Duodenal mucosa (tissue), 2 donors: ENCODE measurements around the gene ROCK2.
"Not testable (repeated sequence)": the region's sequence is repeated elsewhere in the genome, so short reads cannot be mapped to it uniquely, and the experiment has no call there.

Experiments
- H3K27ac ChIP-seq: one replicate; pipeline ENCODE4 v1.7.0; 2013; ENCODE audit warnings: low read depth, low read length
- H3K27me3 ChIP-seq, 2 donors: one replicate each; pipeline ENCODE4 v1.7.0; 2013; ENCODE audit warnings: low read length in 2 of 2, control low read depth in 1 of 2; ENCODE audit not compliant: insufficient read depth in 2 of 2, control insufficient read depth in 1 of 2
- H3K36me3 ChIP-seq, 2 donors: one replicate each; pipeline ENCODE4 v1.7.0; 2013; ENCODE audit warnings: low read length in 2 of 2, control low read depth in 1 of 2; ENCODE audit not compliant: insufficient read depth in 2 of 2, control insufficient read depth in 1 of 2
- H3K4me1 ChIP-seq, 2 donors: one replicate each; pipeline ENCODE4 v1.7.0; 2013; ENCODE audit warnings: low read length in 2 of 2, control low read depth in 1 of 2; ENCODE audit not compliant: insufficient read depth in 2 of 2, control insufficient read depth in 1 of 2
- H3K4me3 ChIP-seq, 2 donors: one replicate each; pipeline ENCODE4 v1.7.0; 2013; ENCODE audit warnings: low read length in 2 of 2, low read depth in 1 of 2
- H3K9ac ChIP-seq, 2 donors: one replicate each; pipeline ENCODE4 v1.7.0; 2013; ENCODE audit warnings: low read length in 2 of 2, low read depth in 1 of 2
- H3K9me3 ChIP-seq, 2 donors: one replicate each; pipeline ENCODE4 v1.7.0; 2013; ENCODE audit warnings: low read length in 2 of 2, control low read depth in 1 of 2; ENCODE audit not compliant: control insufficient read depth in 1 of 2

ROCK2 gene

GRCh38 chr2:11329776-11330175 lies 14.7 kb downstream of the ROCK2 start:
- H3K36me3 ChIP-seq = no peaks in the 10 kb centered on the region

GRCh38 chr2:11328522-11328921 lies 15.9 kb downstream of the ROCK2 start:
- not testable (repeated sequence) for H3K9me3 ChIP-seq, H3K27me3 ChIP-seq, H3K27ac ChIP-seq, H3K9ac ChIP-seq, H3K4me1 ChIP-seq, H3K36me3 ChIP-seq, H3K4me3 ChIP-seq

More at GRCh38 chr2:11329776-11330175, 14.7 kb downstream of the ROCK2 start:
- H3K27ac ChIP-seq = no peak overlapping the region
- peaks cover 0 to 7% of the 10 kb centered on the region in 2 donors for H3K4me1 ChIP-seq
- no peak overlapping the region for H3K4me3 ChIP-seq
- H3K9me3 ChIP-seq = peaks cover 0 to 7% of the 10 kb centered on the region in 2 donors
- no peaks in the 10 kb centered on the region for H3K27me3 ChIP-seq
- H3K9ac ChIP-seq = no peak overlapping the region

GRCh38 chr2:11327871-11328270 lies 16.6 kb downstream of the ROCK2 start:
- no peak overlapping the region for H3K4me3 ChIP-seq

GRCh38 chr2:11326677-11327211 lies 17.7 kb downstream of the ROCK2 start:
- no peak overlapping the region for H3K9ac ChIP-seq
- H3K4me3 ChIP-seq = no peak overlapping the region

More at GRCh38 chr2:11327871-11328270, 16.6 kb downstream of the ROCK2 start:
- Histone ChIP-seq H3K36me3 (no peaks in the 10 kb centered on the region), H3K27me3 (no peaks in the 10 kb centered on the region), H3K27ac (no peak overlapping the region), H3K9me3 (peaks cover 0 to 7% of the 10 kb centered on the region in 2 donors), H3K9ac (no peak overlapping the region), H3K4me1 (peaks cover 0 to 7% of the 10 kb centered on the region in 2 donors)

GRCh38 chr2:11325961-11326676 lies 18.3 kb downstream of the ROCK2 start:
- Histone ChIP-seq H3K9ac (no peak overlapping the region), H3K4me1 (peaks cover 0 to 7% of the 10 kb centered on the region in 2 donors), H3K4me3 (no peak overlapping the region), H3K27ac (no peak overlapping the region), H3K27me3 (no peaks in the 10 kb centered on the region), H3K36me3 (no peaks in the 10 kb centered on the region), H3K9me3 (no peaks in the 10 kb centered on the region)

More at GRCh38 chr2:11326677-11327211, 17.7 kb downstream of the ROCK2 start:
- H3K27ac ChIP-seq = no peak overlapping the region
- no peaks in the 10 kb centered on the region for H3K27me3 ChIP-seq
- H3K9me3 ChIP-seq = no peaks in the 10 kb centered on the region
- peaks cover 0 to 7% of the 10 kb centered on the region in 2 donors for H3K4me1 ChIP-seq
- no peaks in the 10 kb centered on the region for H3K36me3 ChIP-seq

- no peak overlapping the region for H3K9ac ChIP-seq
Observed at GRCh38 chr2:11321847-11322246, 22.6 kb downstream of the ROCK2 start.

GRCh38 chr2:11320698-11321492 lies 23.5 kb downstream of the ROCK2 start:
- Histone ChIP-seq H3K36me3 (no peaks in the 10 kb centered on the region), H3K27ac (no peak overlapping the region), H3K4me1 (peaks cover 0 to 4% of the 10 kb centered on the region in 2 donors), H3K9me3 (no peaks in the 10 kb centered on the region), H3K9ac (no peak overlapping the region), H3K27me3 (no peaks in the 10 kb centered on the region), H3K4me3 (no peak overlapping the region)

More at GRCh38 chr2:11321847-11322246, 22.6 kb downstream of the ROCK2 start:
- no peak overlapping the region for H3K27ac ChIP-seq
- no peaks in the 10 kb centered on the region for H3K36me3 ChIP-seq
- no peak overlapping the region for H3K4me3 ChIP-seq
- no peaks in the 10 kb centered on the region for H3K9me3 ChIP-seq
- H3K4me1 ChIP-seq = peaks cover 0 to 8% of the 10 kb centered on the region in 2 donors
- no peaks in the 10 kb centered on the region for H3K27me3 ChIP-seq

- Histone ChIP-seq H3K4me1 (peaks cover 0 to 4% of the 10 kb centered on the region in 2 donors), H3K27me3 (no peaks in the 10 kb centered on the region), H3K9ac (no peak overlapping the region), H3K4me3 (no peak overlapping the region), H3K27ac (no peak overlapping the region), H3K9me3 (no peaks in the 10 kb centered on the region), H3K36me3 (no peaks in the 10 kb centered on the region)
Observed at GRCh38 chr2:11319939-11320338, 24.5 kb downstream of the ROCK2 start.

GRCh38 chr2:11315074-11315705 lies 29.2 kb downstream of the ROCK2 start:
- H3K27me3 ChIP-seq = no peaks in the 10 kb centered on the region
- no peak overlapping the region for H3K9ac ChIP-seq
- H3K27ac ChIP-seq = no peak overlapping the region
- no peaks in the 10 kb centered on the region for H3K4me1 ChIP-seq
- no peaks in the 10 kb centered on the region for H3K36me3 ChIP-seq
- H3K9me3 ChIP-seq = no peaks in the 10 kb centered on the region
- H3K4me3 ChIP-seq = no peak overlapping the region

- Histone ChIP-seq H3K9me3 (no peaks in the 10 kb centered on the region), H3K36me3 (no peaks in the 10 kb centered on the region), H3K27ac (no peak overlapping the region), H3K4me1 (no peaks in the 10 kb centered on the region), H3K4me3 (no peak overlapping the region), H3K9ac (no peak overlapping the region), H3K27me3 (no peaks in the 10 kb centered on the region)
Observed at GRCh38 chr2:11314487-11314886, 29.9 kb downstream of the ROCK2 start.
